BE2C (cell line): ENCODE results near the gene PIP5K1B.

Source experiments
- DNase-seq: peaks from one replicate; pipeline ENCODE4 v3.0.0-alpha.2; 2020
- H3K27me3 ChIP-seq: fragments of 250-450 bp; sonication (Bioruptor Pico); 2 replicates; pipeline ENCODE4 v1.5.1; 2020; ENCODE audit warnings: mild to moderate bottlenecking
- H3K36me3 ChIP-seq: fragments of 250-450 bp; sonication (Bioruptor Pico); 2 replicates; pipeline ENCODE4 v1.5.1; 2020; ENCODE audit warnings: mild to moderate bottlenecking
- H3K4me1 ChIP-seq: fragments of 250-450 bp; sonication (Bioruptor Pico); 2 replicates; pipeline ENCODE4 v1.5.1; 2020
- H3K4me3 ChIP-seq: 2 replicates; pipeline ENCODE4 v1.5.1; 2011; ENCODE audit warnings: low read depth, low read length
- H3K9me3 ChIP-seq: fragments of 250-450 bp; sonication (Bioruptor Pico); 2 replicates; pipeline ENCODE4 v1.5.1; 2020
- CTCF ChIP-seq: IDR thresholded peaks from 2 replicates; pipeline ENCODE4 v1.5.1; 2012; ENCODE audit warnings: mild to moderate bottlenecking, low read depth, low read length

Gene PIP5K1B

DNA sequence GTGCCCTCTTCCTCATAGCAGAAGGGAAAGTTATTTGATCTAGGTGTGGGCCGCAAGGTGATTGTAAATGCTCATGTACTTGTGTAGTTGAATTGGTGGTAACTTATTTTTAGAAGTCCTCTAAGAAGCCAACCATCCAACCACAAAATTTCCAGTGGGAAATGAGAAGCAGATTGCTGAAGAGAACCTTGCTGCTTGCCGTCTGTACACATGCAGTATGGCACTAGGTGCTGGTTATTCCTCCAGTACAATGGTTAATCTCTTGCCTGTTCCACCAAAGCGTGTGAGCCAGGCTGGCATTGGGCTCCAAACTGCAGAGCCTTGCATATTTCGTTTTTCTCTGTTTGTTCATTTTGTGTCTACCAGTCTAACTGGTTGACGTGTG, 28.0 kb downstream of the PIP5K1B start:
- no peak for DNase-seq
- Histone ChIP-seq H3K4me1 (no peaks in the 10 kb centered on the region), H3K9me3 (no peaks in the 10 kb centered on the region), H3K27me3 (no peaks in the 10 kb centered on the region), H3K4me3 (no peak overlapping the region), H3K36me3 (no peaks in the 10 kb centered on the region)
- TF ChIP-seq CTCF, result no peak

DNA sequence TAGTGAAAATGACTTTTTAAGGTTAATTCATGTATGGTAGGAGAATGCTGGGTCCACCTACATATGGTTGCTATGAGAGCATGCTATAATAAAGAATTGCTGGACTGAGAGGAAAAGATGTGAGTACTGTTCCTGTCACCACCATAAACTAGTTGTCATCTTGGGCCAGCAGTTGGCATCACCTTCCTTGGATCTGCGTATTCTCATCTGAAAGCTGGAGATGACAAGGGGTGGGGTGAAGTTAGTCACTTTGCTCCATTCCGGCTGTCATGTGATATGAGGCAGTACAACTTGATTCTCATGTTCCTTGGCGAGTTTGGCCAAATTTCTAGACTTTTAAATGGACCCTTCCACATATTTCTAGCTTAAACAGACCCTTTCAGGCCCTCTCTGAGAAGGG, 33.3 kb downstream of the PIP5K1B start:
- no peaks in the 10 kb centered on the region for H3K4me1 ChIP-seq
- no peaks in the 10 kb centered on the region for H3K36me3 ChIP-seq
- no peaks in the 10 kb centered on the region; the same call in 1 of the 2 replicates for H3K27me3 ChIP-seq
- no peaks in the 10 kb centered on the region for H3K9me3 ChIP-seq
- H3K4me3 ChIP-seq, result no peak overlapping the region
- DNase-seq, result no peak
- no peak for TF ChIP-seq CTCF

DNA sequence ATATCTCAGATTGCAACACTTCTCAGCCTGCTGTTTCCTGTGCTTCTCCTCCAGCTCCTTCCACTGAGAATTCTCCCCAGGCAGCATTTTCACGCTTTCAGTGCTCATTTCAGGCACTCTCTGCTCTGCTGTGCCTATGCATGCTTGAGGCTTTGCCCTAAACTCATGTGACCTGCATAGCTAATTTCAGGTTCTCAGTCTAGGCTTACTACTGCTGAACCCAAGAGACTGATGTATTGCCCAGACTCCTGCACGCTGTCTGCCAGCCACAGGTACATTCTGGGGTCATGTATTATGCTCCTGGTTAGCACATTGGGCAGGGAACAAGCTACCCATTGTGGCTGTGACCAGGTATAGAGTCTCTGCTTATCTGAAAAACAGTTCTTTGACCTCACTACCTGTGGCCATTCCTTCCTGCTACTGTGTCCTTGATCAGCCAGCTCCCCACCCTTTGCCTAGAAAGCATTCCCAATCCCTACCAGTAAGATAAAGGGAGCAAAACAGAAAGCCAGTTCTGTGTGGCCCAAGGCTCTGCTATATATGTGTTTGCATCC, 34.7 kb downstream of the PIP5K1B start:
- H3K4me3 ChIP-seq, result no peak overlapping the region
- DNase-seq, result no peak
- no peaks in the 10 kb centered on the region; the same call in 1 of the 2 replicates for H3K27me3 ChIP-seq
- TF ChIP-seq CTCF, result no peak
- H3K9me3 ChIP-seq, result no peaks in the 10 kb centered on the region
- H3K36me3 ChIP-seq, result no peaks in the 10 kb centered on the region
- no peaks in the 10 kb centered on the region for H3K4me1 ChIP-seq

DNA sequence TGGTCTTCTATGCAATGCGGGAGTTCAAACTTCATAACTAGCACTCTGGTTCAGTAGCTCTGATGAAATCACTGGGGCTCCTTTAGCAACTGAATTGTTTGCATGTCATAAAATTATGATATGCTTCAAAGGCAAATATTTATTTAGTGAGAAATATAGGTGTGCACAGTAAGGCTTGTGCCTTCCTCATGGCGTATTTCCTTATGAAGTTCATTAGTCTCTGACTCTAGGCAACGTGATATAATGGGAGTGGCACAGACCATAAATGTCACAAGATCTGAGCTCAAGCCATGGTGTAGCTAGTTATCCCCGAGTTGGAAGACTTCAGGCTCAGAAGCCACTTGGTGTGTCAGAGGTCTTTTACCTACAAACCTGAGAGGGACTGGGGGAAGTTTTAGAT, 35.5 kb downstream of the PIP5K1B start:
- no peaks in the 10 kb centered on the region for H3K4me1 ChIP-seq
- H3K27me3 ChIP-seq, result no peaks in the 10 kb centered on the region; the same call in 1 of the 2 replicates
- no peaks in the 10 kb centered on the region for H3K9me3 ChIP-seq
- DNase-seq, result no peak
- H3K4me3 ChIP-seq, result no peak overlapping the region
- no peaks in the 10 kb centered on the region for H3K36me3 ChIP-seq
- no peak for TF ChIP-seq CTCF

DNA sequence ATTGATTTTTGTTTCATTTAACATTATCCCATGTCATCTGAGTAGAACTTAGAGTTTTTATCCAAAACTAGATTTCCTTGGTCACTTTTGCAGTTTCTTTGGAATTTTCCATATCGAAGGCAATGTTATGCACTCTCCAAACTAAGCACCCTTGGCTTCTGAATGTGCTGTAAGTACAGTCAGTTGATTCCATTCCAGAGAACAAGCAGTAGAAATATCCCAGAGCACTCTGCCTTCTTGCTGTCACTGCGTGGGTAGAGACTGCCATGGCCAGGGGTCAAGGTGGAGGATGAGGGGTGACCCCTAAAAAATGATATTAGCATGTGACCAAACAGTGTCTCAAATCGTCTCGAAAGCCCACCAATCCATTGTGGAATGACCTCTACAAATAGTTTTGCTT, 36.2 kb downstream of the PIP5K1B start:
- H3K4me1 ChIP-seq, result no peaks in the 10 kb centered on the region
- no peak overlapping the region for H3K4me3 ChIP-seq
- no peaks in the 10 kb centered on the region for H3K9me3 ChIP-seq
- no peak for TF ChIP-seq CTCF
- DNase-seq, result no peak
- no peaks in the 10 kb centered on the region for H3K36me3 ChIP-seq
- H3K27me3 ChIP-seq, result no peaks in the 10 kb centered on the region; the same call in 1 of the 2 replicates

GRCh38 chr9:68741704-68742332, 36.8 kb downstream of the PIP5K1B start:
- Histone ChIP-seq H3K4me3 (no peak overlapping the region), H3K4me1 (no peaks in the 10 kb centered on the region), H3K9me3 (no peaks in the 10 kb centered on the region), H3K27me3 (no peaks in the 10 kb centered on the region; the same call in 1 of the 2 replicates), H3K36me3 (no peaks in the 10 kb centered on the region)
- TF ChIP-seq CTCF, result no peak
- no peak for DNase-seq
